ENCODE measurements around the gene CYP2C8.
"Not testable (repeated sequence)": the region's sequence is repeated elsewhere in the genome, so short reads cannot be mapped to it uniquely, and the experiment has no call there.

The CYP2C8 gene

DNA sequence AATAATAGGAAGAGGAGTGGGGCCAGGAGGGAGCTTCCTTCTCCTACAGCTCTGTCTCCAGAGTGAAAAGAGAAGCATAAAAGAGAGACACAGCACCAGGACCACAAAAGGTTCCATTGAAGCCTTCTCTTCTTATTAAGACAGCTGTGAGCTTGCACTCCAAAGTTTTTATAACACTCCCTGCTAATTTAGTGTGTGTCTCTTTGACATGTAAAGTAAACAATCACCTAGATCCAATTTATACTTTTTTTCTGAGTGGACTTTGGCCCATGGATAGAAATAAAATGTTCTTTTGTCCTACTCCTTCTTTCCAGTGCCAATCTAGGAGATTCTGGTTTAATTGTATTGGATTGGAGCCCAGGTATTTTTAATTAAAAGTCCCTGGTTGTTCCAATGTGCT lies at the start of gene CYP2C8:
TSS of gene CYP2C8 (minus strand) at position 212 of the 400 bp plus-strand sequence. CDS start at position 117, 95 bp downstream.
- no peak within 1 kb of the TSS for H3K4me3 ChIP-seq (ENCODE audit: low read depth, low read length, poor library complexity, severe bottlenecking)
- no peak within 1 kb of the TSS for H3K27ac ChIP-seq (ENCODE audit: low read depth, low read length, poor library complexity, severe bottlenecking)
- no peak within 1 kb of the TSS for H3K4me2 ChIP-seq (ENCODE audit: low read length)
- no peaks in the 10 kb centered on the region for H4K20me1 ChIP-seq (ENCODE audit: insufficient read depth, low read length)
- H3K9me3 ChIP-seq (ENCODE audit: low read length): no peaks in the 10 kb centered on the region
- no peaks in the 10 kb centered on the region for H3K36me3 ChIP-seq (ENCODE audit: insufficient read depth, low read length)
- no peaks in the 10 kb centered on the region for H3F3A ChIP-seq (ENCODE audit: insufficient read depth, low read length)
- H3K4me1 ChIP-seq (ENCODE audit: insufficient read depth, low read length, severe bottlenecking): no peaks in the 10 kb centered on the region
- no peak within 1 kb of the TSS for H2AFZ ChIP-seq (ENCODE audit: low read length)
- no peaks in the 10 kb centered on the region for H3K79me2 ChIP-seq (ENCODE audit: insufficient read depth, low read length)
- H3K27me3 ChIP-seq (ENCODE audit: insufficient read depth, low read length): no peaks in the 10 kb centered on the region
- no peaks in the 10 kb centered on the region for H3K9me2 ChIP-seq (ENCODE audit: low read depth, low read length)
- TF ChIP-seq EZH2 (IDR thresholded peaks at IDR 0.05; ENCODE audit: borderline replicate concordance, low read length): no peak
- TF ChIP-seq, protein P1, sequence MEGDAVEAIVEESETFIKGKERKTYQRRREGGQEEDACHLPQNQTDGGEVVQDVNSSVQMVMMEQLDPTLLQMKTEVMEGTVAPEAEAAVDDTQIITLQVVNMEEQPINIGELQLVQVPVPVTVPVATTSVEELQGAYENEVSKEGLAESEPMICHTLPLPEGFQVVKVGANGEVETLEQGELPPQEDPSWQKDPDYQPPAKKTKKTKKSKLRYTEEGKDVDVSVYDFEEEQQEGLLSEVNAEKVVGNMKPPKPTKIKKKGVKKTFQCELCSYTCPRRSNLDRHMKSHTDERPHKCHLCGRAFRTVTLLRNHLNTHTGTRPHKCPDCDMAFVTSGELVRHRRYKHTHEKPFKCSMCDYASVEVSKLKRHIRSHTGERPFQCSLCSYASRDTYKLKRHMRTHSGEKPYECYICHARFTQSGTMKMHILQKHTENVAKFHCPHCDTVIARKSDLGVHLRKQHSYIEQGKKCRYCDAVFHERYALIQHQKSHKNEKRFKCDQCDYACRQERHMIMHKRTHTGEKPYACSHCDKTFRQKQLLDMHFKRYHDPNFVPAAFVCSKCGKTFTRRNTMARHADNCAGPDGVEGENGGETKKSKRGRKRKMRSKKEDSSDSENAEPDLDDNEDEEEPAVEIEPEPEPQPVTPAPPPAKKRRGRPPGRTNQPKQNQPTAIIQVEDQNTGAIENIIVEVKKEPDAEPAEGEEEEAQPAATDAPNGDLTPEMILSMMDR (IDR thresholded peaks at IDR 0.05; ENCODE audit: low read length): no peak
- no peak within 1 kb of the TSS for H3K9ac ChIP-seq (ENCODE audit: low read length)

DNA sequence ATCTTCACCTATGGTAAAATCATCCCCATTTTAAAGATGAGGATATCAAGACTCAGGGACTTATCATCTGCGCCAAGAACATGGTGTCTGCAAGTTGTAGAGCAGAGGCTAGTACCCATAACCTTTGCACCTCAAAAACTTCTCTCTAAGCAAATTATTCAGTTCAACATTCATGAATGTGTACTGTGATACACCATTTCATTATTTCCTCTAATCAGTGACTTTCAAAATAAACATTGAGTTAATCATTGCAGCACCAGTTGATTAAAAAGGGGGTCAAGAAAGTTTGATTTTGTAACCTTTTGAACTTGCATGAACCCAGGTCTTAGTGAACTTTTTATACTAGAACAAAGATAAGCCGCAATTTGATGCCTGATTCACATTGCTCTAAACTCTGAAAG lies 47.6 kb upstream of the CYP2C8 start:
- H2AFZ ChIP-seq (ENCODE audit: low read length): no peak overlapping the region
- H3K9me2 ChIP-seq (ENCODE audit: low read depth, low read length): no peaks in the 10 kb centered on the region
- no peaks in the 10 kb centered on the region for H3K27me3 ChIP-seq (ENCODE audit: insufficient read depth, low read length)
- no peaks in the 10 kb centered on the region for H3K79me2 ChIP-seq (ENCODE audit: insufficient read depth, low read length)
- H4K20me1 ChIP-seq (ENCODE audit: insufficient read depth, low read length): no peaks in the 10 kb centered on the region
- H3K4me2 ChIP-seq (ENCODE audit: low read length): no peak overlapping the region
- no peak overlapping the region for H3K4me3 ChIP-seq (ENCODE audit: low read depth, low read length, poor library complexity, severe bottlenecking)
- H3K9me3 ChIP-seq (ENCODE audit: low read length): no peaks in the 10 kb centered on the region
- H3F3A ChIP-seq (ENCODE audit: insufficient read depth, low read length): no peaks in the 10 kb centered on the region
- no peak overlapping the region for H3K27ac ChIP-seq (ENCODE audit: low read depth, low read length, poor library complexity, severe bottlenecking)
- H3K36me3 ChIP-seq (ENCODE audit: insufficient read depth, low read length): no peaks in the 10 kb centered on the region
- H3K9ac ChIP-seq (ENCODE audit: low read length): no peak overlapping the region
- no peaks in the 10 kb centered on the region for H3K4me1 ChIP-seq (ENCODE audit: insufficient read depth, low read length, severe bottlenecking)
- TF ChIP-seq, protein P1 (IDR thresholded peaks at IDR 0.05; ENCODE audit: low read length): no peak
- no peak for TF ChIP-seq EZH2 (IDR thresholded peaks at IDR 0.05; ENCODE audit: borderline replicate concordance, low read length)

GRCh38 chr10:95110823-95111222 lies 41.5 kb upstream of the CYP2C8 start:
- H3K4me1 ChIP-seq (ENCODE audit: insufficient read depth, low read length, severe bottlenecking); H3F3A ChIP-seq (ENCODE audit: insufficient read depth, low read length); H3K9me2 ChIP-seq (ENCODE audit: low read depth, low read length); H3K27ac ChIP-seq (ENCODE audit: low read depth, low read length, poor library complexity, severe bottlenecking); H3K27me3 ChIP-seq (ENCODE audit: insufficient read depth, low read length); H3K9ac ChIP-seq (ENCODE audit: low read length); H2AFZ ChIP-seq (ENCODE audit: low read length); H4K20me1 ChIP-seq (ENCODE audit: insufficient read depth, low read length); H3K9me3 ChIP-seq (ENCODE audit: low read length); H3K4me3 ChIP-seq (ENCODE audit: low read depth, low read length, poor library complexity, severe bottlenecking); H3K79me2 ChIP-seq (ENCODE audit: insufficient read depth, low read length); H3K4me2 ChIP-seq (ENCODE audit: low read length); H3K36me3 ChIP-seq (ENCODE audit: insufficient read depth, low read length): not testable (repeated sequence)

- no peak overlapping the region for H3K27ac ChIP-seq (ENCODE audit: low read depth, low read length, poor library complexity, severe bottlenecking)
These were observed 28.5 kb upstream of the CYP2C8 start for GRCh38 chr10:95097805-95098204.

More at GRCh38 chr10:95097805-95098204, 28.5 kb upstream of the CYP2C8 start:
- no peaks in the 10 kb centered on the region for H3K4me1 ChIP-seq (ENCODE audit: insufficient read depth, low read length, severe bottlenecking)
- no peak overlapping the region for H2AFZ ChIP-seq (ENCODE audit: low read length)
- H3K9me3 ChIP-seq (ENCODE audit: low read length): no peaks in the 10 kb centered on the region
- no peak for TF ChIP-seq EZH2 (IDR thresholded peaks at IDR 0.05; ENCODE audit: borderline replicate concordance, low read length)
- TF ChIP-seq, protein P1 (IDR thresholded peaks at IDR 0.05; ENCODE audit: low read length): no peak
- no peaks in the 10 kb centered on the region for H4K20me1 ChIP-seq (ENCODE audit: insufficient read depth, low read length)
- H3F3A ChIP-seq (ENCODE audit: insufficient read depth, low read length): no peaks in the 10 kb centered on the region
- H3K27me3 ChIP-seq (ENCODE audit: insufficient read depth, low read length): no peaks in the 10 kb centered on the region
- no peak overlapping the region for H3K4me2 ChIP-seq (ENCODE audit: low read length)
- no peak overlapping the region for H3K4me3 ChIP-seq (ENCODE audit: low read depth, low read length, poor library complexity, severe bottlenecking)
- no peak overlapping the region for H3K9ac ChIP-seq (ENCODE audit: low read length)
- no peaks in the 10 kb centered on the region for H3K79me2 ChIP-seq (ENCODE audit: insufficient read depth, low read length)
- H3K9me2 ChIP-seq (ENCODE audit: low read depth, low read length): no peaks in the 10 kb centered on the region
- no peaks in the 10 kb centered on the region for H3K36me3 ChIP-seq (ENCODE audit: insufficient read depth, low read length)

All from OCI-LY1 (cell line).